ENCODE data around the gene CA5B.
"Not testable (repeated sequence)": the region's sequence is repeated elsewhere in the genome, so short reads cannot be mapped to it uniquely, and the experiment has no call there.

CA5B gene, protein sequence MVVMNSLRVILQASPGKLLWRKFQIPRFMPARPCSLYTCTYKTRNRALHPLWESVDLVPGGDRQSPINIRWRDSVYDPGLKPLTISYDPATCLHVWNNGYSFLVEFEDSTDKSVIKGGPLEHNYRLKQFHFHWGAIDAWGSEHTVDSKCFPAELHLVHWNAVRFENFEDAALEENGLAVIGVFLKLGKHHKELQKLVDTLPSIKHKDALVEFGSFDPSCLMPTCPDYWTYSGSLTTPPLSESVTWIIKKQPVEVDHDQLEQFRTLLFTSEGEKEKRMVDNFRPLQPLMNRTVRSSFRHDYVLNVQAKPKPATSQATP

DNA sequence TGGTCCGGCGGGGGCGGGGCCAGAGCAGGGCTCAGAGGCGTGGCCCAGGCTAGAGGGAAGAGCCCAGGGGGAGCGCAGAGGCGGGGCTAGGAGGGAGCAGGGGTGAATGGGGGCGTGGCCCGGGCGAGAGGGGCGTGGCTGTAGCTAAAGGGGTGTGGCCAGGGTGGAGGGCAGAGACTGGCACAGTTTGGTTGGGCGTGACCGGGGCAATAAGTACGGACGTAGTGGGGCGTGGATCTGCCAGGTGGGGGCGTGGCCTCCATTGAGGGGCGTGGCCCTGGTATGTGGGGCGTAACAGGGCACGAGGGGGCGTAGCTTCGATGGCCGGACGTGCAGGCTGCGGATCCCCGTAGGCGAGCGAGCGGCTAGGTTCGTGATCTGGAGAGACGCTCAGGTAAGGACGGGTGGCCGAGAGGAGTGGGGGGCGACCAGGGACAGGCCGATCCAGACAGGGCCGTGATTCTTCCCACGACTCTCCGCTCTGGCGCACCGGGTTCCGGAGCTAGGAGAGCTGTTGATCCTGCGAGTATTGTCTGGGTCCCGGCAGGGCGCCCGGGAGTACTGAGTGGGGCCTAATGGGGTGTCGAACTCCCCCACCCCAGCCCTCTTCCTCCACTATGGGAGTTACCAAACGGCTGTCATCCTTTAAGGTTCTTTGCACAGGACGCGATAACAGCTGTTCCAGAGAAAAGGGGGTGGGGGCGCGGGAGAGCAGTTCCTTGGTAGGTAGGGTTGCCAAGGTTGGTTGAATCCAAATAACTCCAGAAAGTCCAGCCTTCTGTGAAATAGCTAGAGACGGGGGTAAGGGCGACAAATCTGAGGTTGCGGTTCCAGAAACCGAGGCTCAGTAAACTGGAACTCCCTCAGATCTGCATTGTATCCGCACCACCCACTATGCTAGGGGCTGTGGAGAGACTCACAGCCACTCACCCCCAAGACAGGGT, at the start of gene CA5B:
Gene CA5B (plus strand): TSS at position 312 of the 944 bp plus-strand sequence. CDS start 11,754 bp downstream, outside the sequence.
- peak; percentile 88 for DNase-seq (ENCODE audit: low spot score)

DNA sequence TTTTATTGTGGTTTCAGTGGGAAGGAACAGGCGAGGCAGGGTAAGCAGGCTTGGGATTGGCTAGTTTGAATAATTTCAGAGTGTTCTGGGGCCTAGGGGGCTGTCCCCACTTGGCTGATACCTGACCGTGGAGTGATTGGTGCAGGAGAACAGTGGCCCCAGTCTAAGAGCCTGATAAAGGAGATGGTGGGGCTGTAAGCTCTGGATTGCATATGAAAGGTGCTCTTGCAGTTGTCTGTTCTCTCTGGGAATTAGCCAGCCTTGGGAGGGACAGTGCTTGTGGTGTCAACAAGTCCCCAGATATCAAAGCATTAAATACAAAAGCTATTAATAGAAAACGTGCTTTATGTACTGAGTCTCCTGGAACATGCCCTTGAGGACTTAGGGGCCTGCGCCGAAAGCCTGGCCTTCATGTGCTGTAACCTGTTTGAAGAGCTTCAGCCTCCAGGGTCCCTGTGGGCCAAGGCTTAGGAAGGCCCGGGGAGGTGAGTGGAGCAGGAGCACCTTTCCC, 43.1 kb upstream of the CA5B start:
- no peak for DNase-seq (ENCODE audit: low spot score)

DNA sequence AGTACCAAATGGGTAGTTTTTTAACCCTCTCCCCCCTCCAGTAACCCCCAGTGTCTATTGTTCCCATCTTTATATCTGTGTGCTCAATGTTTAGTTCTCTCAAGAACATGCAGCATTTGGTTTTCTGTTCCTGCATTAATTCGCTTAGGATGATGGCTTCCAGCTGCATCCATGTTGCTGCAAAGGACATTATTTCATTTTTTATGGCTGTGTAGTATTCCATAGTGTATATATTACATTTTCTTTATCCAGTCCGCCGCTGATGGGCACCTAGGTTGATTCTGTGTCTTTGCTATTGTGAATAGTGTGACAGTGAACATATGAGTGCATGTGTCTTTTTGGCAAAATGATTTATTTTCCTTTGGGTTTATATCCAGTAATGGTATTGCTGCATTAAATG, 41.6 kb upstream of the CA5B start:
- no peak for DNase-seq (ENCODE audit: low spot score)

DNA sequence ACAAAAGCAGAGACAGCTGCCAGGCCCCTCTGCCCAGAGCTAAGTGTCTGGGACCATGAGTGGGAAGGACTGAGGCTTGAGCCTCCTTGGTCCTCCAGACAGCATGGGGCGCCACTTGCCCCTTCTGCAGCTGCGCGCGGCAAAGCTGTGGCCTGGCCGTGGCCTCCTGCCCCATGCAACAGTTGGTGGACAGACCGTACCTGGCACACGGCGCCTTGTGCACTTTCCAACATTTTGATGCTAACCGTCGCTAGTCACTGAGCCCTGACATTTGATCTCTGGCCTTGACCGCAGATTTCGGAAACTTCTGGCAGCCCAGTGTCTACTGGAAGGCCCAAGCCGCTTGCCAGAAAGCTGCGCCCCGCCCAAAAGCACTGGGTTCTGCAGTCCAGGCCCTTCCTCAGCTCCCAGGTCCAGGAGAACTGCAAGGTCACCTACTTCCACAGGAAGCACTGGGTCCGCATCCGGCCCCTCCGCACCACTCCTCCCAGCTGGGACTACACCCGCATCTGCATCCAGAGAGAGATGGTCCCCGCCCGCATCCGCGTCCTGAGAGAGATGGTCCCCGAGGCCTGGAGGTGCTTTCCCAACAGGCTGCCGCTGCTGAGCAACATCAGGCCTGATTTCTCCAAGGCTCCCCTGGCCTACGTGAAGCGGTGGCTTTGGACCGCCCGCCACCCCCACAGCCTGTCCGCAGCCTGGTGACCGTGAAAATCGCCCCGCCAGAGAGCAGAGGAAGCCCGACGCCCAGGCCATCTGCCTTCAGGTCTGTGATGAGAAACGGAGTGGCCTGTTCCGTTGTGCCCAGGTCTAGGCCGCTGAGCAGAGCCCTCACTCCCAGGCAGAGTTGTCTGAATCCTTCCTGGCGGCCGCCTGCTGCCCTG, 35.3 kb upstream of the CA5B start:
- DNase-seq (ENCODE audit: low spot score) = no peak

DNA sequence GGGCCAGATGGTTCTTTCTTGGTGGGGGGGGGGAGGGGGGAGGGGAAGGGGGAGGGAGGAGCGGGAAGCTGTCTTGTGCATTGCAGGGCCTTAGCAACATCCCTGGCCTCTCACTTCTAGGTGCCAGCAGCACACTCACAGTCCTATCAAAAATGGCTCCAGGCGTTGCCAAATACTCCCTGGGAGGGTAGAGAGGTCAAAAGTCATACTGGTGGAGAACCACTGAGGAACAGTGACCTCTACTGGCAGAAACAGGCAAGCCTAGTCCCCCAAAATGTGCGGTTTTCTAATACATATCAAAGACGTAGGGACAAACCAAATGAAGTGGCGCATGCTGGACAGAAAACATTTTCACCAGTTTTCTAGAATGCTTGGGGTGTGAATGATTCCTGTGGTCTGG, 34.3 kb upstream of the CA5B start:
- not testable (repeated sequence) for DNase-seq (ENCODE audit: low spot score)

DNA sequence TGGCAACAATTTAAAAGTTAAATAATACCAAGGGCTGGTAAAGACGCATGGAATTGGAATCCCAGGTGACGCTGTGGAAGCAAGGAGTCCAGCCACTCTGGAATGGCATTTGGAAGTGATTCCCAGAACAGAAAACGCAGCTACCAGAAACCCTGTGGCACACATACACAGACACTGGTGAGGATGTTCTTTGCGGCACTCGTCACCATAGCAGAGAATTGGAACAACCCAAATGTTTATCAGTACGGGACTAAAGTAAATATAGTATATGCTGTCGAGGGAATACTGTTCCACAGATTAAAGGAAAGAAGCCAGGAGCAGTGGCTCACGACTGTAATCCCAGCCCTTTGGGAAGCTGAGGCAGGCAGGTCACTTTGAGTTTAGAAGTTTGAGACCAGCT, 33.8 kb upstream of the CA5B start:
- DNase-seq (ENCODE audit: low spot score) = not testable (repeated sequence)

DNA sequence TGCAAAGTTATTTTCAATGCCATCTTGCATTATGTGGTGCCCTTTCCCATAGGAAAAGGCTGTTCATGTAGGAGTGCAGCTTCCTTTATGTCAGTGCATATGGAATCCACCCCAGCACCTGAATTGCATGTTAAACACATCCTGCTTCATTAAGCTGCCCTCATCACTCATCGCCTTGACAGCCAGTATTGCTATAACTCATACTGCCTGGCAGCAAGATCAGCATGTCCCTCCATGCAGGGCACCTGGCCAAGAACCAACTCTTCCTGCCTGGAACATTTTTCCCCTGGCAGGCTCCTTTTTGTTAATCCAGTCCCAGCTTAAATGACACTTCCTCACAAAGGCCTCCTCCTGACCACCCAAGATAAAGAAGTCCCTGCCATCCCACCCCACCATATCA, 23.5 kb upstream of the CA5B start:
- no peak for DNase-seq (ENCODE audit: low spot score)

DNA sequence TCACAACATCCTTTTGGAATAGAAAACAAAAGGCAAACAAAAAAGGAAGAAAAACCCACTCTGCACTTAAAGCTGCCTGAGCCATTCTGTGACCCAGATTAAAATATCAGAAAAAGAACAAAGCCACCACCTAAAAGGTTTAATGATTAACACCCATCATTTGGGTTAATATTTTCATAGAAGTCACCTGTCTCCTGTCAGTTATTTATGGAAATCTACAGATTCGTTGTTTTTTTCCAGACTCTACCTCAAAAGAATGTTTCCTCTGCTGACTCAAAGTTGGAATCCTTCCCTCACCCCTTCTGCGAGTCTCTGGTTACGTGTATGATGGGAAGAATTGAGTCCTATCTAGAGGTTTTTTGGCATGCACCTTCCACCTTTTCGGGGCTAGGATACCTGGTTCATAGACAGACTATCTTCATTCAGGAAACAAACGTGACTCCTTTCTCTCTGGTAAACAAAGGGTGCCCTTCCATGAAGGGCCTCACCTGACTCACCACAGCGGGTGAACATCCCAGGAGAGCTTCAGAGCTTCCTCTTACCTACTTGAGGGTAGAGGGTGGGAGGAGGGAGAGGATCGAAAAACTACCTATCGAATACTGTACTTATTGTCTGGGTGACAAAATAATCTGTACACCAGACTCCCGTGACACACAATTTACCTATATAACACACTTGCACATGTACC, 19.6 kb upstream of the CA5B start:
- DNase-seq (ENCODE audit: low spot score) = no peak

DNA sequence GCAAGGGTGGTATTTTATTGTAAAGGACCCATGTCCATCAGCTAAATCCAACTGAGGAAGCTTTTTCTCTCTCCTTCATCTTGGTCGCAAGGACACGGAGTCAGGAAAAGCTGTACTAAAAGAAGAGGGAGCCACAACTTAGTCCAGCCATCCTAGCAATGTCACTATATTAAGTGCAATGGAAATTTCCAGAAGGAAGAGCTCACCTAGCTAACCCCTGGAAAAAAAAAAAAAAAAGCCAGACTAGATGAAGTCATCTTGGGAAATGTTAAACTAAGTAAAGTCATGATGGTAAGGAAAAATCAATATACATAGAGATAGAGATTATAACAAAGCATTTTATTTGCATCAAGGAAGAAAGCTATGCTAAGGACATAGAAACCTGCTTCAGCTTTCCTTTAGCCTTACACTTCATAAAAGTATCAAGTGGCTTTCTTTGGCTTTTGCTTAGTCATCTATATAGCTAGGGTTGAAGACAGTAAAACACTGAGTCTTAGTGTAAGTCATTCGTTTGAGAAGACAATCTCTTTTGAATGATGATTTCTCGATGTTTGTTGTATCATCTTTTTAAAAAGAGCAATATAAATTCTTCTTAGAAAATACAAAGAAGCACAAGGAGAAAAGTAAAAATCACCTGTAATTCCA, 18.6 kb upstream of the CA5B start:
- no peak for DNase-seq (ENCODE audit: low spot score)

DNA sequence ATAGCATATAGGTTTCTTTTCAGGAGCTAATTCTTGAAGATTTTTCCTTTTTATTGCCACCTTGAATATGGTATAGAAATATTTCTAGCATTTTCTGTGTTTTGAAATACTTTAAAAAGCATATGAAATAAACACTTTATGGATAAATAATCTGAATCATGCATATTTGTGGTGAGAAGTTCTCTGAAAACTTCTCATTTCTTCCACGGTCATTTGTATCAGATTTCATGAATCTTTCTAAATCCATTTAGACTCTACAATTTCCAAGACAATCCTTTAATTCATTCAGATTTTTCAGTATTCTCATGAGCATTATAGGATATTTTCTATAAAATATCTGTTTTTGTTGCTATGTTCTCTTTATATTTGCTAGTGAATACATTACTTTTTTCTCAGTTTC, 16.2 kb upstream of the CA5B start:
- no peak for DNase-seq (ENCODE audit: low spot score)

DNA sequence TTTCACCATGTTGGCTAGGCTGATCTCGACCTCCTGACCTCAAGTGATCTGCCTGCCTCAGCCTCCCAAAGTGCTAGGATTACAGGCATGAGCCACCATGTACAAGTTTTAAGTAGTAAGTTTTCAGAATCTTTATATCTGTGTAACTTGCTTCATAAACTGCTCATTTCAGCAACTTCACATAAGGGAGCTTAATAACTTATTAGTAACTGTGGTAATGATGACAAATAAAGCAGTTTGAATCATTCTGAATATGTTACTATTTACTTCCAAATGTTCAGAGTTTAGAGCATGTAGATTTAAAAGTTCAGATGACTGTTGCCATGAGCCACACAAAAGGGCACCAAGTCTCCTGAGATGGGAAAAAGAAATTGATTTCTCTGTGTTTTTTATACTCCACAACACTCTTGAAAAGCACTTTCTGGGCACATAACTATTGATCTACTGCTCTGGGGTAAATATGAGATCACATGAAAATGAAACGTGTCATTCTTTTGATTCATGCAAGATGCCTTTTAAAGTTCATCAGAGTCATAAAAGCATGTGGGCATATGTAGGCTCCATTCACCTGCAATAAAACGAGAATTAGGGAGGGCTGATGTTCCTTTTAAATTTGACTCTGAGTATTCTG, 14.1 kb upstream of the CA5B start:
- DNase-seq (ENCODE audit: low spot score) = no peak

DNA sequence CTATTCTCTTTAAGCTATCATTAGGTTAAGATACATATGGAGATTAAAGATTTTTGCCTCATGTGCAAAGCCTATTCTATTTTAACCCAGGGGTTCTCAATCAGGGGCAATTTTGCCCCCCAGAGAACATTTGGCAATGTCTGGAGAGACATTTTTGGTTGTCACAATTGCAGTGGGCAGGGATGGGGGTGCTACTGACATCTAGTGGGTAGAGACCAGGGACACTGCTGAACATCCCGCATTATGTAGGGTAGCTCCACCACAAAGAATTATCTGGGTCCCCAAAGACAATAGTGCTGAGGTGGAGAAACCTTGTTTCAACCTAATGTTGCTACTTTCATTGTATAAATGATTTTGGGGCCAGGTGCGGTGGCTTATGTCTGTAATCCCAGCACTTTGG, 13.2 kb upstream of the CA5B start:
- DNase-seq (ENCODE audit: low spot score) = no peak

DNA sequence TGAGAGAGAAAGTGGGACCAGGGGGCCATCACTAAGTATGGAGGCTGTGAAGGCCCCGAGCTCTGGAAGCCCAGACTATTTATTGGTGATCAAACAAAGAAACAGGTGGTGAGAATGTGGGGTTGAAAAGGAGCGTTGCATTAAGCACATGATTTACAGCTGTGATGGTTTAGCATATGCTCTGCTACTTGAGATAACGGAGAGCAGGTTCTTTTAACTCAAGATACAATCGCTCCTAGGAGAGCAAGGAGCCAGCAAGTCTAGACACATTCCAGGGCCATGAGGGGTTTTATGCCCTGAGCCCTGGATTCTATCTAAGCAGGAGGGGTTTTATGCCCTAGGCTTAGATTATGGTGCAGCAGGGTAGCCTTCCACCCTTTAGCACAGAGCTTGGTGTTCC, 6.7 kb upstream of the CA5B start:
- DNase-seq (ENCODE audit: low spot score) = not testable (repeated sequence)

DNA sequence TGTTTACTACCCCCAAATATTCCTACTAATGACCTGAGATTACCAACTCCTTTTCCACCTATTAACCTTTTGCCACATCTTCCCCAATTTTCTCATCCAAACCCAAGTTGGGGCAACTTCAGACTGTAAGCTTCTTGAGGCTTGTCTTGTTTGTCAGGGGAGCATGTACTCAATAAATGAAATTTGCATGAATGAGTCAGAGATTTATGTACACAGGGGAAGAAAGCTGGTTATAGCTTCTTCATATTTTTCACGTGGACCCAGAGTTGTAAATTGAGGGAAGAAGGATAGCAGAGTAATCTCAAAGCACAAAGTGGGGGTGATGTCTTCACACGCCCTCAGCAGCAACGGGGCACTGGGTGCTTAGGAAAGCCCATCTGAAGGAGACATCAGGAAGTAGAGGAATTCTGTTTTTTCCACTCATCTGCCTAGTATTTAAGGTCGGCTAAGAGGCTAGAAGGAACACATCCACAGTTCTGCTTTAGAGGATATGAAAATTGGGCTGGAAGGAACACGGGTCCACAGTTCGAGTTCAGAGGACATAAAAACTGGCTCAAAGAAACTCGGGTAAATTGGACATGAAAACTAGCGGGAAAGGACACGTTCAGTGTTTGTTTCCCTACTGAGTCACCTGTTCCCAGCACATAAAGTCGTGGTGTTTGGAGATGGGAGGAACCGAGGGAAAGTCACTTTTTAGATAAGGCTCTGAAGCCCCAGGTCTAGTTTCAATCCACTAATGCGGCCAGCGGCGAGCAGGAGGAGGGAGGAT, 696 bp upstream of the CA5B start:
- no peak for DNase-seq (ENCODE audit: low spot score)

DNA sequence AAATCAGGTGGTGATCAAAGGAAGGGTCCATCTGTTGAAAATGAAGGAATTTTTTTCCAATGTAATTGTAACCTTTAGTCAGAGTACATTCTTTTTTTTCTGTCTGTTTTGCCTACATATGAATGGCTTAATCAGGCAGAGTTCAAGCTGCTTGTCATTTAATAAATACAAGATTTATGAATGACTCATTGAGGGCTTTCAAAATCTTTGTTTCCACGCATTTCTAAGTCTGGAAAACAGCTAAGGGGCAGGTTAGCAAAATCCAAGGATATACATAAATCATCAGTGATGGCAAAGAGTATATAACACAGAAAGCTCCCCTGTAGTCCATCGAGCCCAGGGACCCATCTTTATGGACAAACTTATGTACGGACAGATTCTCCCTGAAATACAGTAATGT, 1.8 kb downstream of the CA5B start:
- no peak for DNase-seq (ENCODE audit: low spot score)

DNA sequence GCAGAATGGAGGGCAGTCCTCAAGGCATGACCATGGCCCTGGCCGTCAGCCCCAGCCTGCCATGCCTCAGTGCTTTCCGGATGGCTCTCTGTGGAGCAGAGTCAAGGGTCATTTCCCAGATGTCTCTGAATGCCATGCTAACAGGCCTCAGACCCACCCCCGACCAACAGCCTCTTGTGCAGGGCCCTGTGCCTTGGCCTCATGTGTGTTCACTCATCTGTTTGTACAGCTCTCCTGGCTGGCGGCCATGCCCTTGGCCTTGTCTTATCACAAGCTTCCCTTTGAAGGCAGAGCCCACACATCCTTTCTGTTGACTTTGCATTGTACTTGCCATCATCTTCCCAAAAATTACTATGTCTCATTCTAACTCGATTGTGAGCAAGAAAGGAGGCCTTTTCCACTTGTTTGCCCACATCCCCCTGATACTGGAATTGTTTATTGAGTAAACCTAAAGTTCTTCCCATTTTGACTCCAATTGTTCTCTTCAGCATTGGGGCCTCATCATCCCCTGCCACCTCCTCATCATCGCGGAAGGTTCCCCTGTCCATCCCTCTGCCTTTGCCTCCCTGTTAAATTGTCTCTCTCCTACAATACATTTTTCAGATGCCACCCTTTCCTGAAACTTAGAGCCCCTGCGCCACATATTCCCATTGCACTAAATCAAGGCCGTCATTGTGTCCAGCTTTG, 6.3 kb downstream of the CA5B start:
- DNase-seq (ENCODE audit: low spot score) = no peak

DNA sequence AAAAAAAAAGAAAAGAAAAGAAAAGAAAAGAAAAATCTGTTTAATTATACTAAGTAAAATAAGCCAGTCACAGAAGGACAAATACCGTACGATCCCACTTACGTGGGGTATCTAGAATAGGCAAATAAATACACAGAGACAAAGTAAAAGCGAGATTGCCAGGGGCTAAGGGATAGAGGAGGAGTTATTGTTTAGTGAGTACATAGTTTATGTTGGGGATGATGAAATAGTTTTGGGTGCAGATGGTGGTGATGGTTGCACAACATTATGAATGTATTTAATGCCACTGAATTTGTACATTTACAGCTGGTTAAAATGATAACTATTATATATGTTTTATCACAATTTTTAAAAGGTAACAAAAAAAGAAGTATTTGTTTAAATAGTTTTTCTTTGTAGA, 7.1 kb downstream of the CA5B start:
- no peak for DNase-seq (ENCODE audit: low spot score)

DNA sequence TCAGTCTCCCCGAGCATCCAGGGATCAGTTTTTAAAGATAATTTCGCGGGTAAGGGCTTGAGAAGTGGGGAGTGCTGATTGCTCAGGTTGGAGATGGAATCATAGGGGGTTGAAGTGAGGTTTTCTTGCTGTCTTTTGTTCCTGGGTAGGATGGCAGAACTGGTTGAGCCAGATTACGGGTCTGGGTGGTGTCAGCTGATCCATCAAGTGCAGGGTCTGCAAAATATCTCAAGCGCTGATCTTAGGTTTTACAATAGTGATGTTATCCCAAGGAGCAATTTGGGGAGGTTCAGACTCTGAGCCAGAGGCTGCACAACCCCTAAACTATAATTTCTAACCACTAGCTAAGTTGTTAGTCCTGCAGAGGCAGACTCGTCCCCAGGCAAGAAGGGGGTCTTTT, 8.6 kb downstream of the CA5B start:
- not testable (repeated sequence) for DNase-seq (ENCODE audit: low spot score)

DNA sequence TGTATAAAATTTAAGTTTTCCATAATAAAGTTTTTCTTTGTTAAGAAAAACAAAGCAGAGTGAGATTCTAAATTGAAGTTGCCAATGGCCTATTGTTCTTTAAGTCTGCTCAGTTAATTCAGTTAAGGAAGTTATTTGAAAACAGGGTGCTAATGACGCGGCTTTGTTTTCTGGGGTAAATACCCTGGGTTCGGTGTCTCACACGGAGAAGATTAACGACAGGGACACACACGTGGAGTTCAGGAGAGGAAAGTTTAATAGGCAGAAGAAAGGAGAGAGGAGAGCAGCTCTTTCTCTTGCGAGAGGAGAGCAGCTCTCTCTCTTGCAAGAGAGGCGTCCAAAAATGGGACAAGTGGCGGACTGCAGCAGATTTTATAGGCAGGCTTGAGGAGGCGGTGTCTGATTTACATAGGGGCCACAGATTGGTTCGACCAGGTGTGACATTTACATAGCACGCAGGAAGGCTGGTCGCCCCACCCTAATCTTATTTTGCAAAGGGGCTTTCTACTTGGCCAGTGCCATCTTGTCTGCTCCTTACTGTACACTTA, 9.6 kb downstream of the CA5B start:
- no peak for DNase-seq (ENCODE audit: low spot score)

All from AG08396 (cell line).